HT-29 (cell line): Measurements from ENCODE around the gene WBP1. TPM values are rescaled to one million over a fixed set of nuclear protein-coding genes. Genes with fewer than 3 reads are reported as not detected.
A peak's percentile ranks its signal among the peaks of the same experiment; 100 is the strongest.
"Not testable (repeated sequence)": the region's sequence is repeated elsewhere in the genome, so short reads cannot be mapped to it uniquely, and the experiment has no call there.

Source experiments
- DNase-seq: peaks from one replicate; pipeline ENCODE4 v3.0.0-alpha.2; 2015; ENCODE audit warnings: low spot score
- total RNA-seq: library from RNA; depleted of rRNA; stranded (reverse); fragments of >200 nt; shearing (Covaris generic); gene quantifications from 2 replicates; pipeline ENCODE4 v1.2.3, GENCODE V29; 2014

WBP1 gene
- total RNA-seq, 1 experiment from 2014 or later, result 76.1 TPM

DNA sequence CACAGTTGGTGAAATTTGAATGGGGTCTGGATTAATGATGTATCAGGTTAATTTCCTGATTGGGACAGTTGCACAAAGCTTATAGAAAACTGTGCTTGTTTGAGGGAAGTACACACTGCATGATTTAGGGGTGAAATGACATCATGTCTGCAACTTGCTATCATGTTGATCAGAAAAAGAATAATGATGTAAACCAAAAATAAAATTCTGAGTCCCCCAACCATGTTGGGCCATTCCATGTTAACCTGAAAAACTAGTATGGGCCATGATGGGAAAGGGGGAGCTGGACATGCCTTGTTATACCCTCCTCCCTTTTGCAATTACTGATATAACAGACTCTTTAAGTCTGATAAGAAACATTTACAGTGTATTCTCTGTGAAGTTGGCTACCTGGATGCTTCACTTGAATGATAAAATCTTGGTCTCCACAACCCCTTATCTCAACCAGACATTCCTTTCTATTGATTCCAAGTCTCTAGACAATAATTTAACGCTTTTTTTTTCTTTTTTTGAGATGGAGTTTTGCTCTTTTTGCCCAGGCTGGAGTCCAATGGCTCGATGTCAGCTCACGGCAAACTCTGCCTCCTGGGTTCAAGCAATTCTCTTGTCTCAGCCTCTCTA lies 7.6 kb upstream of the WBP1 start:
- no peak for DNase-seq

DNA sequence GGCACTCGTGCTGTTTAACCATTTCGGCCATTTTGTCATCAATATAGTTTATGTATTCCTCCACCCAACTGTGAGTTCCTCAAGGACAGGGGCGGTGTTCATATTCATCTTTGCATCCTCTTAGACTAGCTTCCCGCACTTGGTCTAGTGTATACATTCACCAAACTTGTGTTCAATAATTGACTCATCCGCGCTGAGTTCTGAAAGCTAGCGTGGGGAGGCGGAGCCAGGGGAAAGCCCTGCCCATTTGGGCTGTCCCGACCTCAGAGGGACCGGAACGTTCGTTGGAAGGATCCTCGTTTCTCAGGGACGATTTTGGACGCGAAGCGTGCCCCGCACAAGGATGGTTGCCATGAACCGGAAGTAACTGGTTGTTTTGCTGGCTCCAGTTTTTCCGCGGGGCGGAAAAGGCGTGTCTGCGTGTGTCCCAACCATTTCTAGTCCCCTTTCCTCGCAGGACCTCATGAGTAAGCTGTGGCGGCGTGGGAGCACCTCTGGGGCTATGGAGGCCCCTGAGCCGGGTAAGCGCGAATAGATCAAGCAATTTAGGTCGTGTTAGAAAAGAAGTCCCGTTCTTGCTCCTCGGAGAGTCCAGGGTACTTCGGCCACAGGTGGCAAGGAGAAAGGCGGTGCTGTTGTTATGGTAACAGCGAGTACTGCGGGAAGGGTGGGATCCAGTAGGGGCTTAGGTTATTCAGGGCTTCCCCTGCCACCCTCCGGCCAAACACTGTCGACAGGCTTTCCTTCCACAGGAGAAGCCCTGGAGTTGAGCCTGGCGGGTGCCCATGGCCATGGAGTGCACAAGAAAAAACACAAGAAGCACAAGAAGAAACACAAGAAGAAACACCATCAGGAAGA lies 3.4 kb upstream of the WBP1 start, which contains the start of gene INO80B:
TSS of gene INO80B (plus strand) at position 434 of the 858 bp plus-strand sequence. CDS start at position 464, 30 bp downstream.
- peak; percentile 98 for DNase-seq

- DNase-seq, result no peak
These were observed 1.1 kb upstream of the WBP1 start for GRCh38 chr2:74457129-74457548.

GRCh38 chr2:74457549-74458131 lies 598 bp upstream of the WBP1 start:
- DNase-seq, result peak; percentile 80

DNA sequence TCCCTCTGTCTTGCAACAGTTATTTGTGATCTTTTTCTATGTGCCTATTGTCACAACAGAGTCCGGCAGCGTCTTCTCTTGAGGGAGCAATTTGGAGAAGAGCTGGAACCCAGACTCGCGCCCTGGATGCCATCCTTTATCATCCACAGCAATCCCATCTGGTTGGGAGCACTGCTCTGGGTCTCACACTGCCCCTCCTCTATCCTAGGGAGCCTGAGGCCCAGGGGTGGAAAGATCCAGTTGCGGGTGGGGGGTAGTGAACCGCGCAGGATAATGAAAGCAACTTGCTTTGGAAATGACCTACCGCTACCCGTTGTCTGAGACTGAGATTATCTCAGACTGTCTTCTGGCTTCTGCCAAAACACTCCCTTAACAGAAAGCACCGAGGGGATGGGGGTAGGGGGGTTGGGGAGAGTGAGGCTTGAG lies 713 bp downstream of the WBP1 start:
- DNase-seq, result no peak

DNA sequence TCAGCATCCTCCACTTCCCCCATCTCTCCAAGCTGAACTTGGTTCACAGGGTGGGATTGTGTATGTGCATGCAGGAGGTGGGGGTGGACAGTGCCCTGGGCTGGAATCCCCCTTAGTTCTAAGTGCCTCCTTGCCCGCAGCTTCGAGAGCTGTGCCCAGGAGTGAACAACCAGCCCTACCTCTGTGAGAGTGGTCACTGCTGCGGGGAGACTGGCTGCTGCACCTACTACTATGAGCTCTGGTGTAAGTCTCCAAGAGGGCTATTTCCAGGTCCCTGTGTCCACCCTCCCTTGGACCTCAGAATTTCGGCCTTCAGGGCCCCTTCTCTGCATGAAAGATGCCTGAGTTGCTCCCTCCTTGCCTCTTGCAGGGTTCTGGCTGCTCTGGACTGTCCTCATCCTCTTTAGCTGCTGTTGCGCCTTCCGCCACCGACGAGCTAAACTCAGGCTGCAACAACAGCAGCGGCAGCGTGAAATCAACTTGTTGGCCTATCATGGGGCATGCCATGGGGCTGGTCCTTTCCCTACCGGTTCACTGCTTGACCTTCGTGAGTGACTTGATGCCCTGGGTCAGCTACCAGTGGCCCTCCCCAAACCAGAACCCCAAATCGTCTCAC lies 1.4 kb downstream of the WBP1 start:
- not testable (repeated sequence) for DNase-seq

DNA sequence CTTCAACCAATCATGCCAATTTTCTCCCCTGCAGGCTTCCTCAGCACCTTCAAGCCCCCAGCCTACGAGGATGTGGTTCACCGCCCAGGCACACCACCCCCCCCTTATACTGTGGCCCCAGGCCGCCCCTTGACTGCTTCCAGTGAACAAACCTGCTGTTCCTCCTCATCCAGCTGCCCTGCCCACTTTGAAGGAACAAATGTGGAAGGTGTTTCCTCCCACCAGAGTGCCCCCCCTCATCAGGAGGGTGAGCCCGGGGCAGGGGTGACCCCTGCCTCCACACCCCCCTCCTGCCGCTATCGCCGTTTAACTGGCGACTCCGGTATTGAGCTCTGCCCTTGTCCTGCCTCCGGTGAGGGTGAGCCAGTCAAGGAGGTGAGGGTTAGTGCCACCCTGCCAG lies 1.9 kb downstream of the WBP1 start:
- not testable (repeated sequence) for DNase-seq

DNA sequence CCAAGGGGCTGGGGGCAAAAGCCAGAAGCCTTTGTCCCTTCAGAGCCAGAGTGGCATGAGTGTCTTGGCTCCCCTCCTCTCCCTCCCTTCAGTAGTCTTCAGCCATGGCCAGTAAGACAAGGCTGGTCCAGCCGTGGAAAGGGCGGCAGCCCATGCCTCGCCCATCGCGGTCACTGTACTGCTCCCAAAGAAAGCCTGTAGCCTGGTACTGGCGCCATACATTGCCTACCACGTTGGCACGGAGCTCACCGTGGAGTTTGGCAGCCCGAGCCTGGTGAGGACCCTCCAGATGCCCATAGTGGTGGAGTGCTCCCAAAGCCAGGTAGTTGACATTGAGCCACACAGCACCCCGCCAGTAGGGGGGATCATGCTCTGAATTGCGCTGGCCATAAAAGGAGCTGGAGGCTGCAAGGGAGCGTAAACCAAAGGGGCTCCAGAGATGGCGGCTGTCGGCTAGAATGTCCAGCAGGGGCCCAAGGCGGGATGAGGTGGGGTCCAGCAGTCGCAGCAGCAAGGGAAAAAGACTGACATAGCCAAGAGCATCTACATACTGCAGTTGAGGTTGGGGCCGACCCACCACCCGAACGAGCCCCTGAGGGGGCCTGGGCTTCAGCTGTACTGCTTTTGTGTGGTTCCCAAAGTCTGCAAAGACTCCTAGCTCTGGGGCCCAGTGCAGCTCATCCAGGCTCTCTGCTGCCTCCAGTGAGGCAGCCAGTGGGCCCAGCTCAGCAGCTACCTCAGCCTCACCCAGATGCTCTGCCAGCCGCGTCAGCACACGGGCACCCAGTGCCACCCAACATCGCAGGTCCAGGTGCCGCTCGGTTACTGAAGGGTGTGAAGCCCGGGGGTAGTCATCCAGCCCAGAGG lies 3.2 kb downstream of the WBP1 start:
- DNase-seq, result no peak

- DNase-seq, result no peak
These were observed 4.0 kb downstream of the WBP1 start for GRCh38 chr2:74462054-74462785.

GRCh38 chr2:74462786-74463105 lies 4.5 kb downstream of the WBP1 start:
- no peak for DNase-seq

DNA sequence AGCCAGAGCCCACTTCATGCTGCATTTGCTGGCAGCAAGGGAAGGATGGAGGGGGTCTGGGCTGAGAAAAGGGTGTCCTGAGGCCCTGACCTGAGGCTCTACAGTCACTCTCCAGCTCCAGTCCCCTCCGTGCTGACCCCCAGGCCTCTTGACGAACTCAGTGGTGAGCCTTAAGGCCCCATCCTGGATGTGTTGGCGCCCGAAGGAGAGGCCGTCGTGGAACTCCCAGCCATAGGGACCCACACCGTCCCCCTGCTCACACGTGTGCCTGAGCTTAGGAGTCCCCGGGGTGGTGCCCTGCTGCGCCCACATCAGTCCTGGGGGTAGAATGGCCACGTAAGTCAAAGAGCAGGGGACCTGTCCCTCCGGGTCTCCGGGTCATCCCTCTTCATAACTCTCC lies 6.2 kb downstream of the WBP1 start:
- no peak for DNase-seq

DNA sequence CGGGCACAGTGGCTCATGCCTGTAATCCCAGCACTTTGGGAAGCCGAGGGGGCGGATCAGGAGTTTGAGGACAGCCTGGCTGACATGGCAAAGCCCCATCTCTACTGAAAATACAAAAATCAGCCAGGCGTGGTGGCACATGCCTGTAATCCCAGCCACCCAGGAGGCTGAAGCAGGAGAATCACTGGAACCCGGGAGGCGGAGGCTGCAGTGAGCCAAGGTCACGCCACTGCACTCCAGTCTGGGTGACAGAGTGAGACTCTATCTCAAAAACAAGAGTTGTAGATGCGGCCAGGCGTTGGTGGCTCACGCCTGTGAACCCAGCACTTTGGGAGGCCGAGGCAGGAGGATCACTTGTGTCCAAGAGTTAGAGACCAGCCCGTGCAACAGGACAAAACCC lies 12.5 kb downstream of the WBP1 start:
- DNase-seq, result not testable (repeated sequence)

DNA sequence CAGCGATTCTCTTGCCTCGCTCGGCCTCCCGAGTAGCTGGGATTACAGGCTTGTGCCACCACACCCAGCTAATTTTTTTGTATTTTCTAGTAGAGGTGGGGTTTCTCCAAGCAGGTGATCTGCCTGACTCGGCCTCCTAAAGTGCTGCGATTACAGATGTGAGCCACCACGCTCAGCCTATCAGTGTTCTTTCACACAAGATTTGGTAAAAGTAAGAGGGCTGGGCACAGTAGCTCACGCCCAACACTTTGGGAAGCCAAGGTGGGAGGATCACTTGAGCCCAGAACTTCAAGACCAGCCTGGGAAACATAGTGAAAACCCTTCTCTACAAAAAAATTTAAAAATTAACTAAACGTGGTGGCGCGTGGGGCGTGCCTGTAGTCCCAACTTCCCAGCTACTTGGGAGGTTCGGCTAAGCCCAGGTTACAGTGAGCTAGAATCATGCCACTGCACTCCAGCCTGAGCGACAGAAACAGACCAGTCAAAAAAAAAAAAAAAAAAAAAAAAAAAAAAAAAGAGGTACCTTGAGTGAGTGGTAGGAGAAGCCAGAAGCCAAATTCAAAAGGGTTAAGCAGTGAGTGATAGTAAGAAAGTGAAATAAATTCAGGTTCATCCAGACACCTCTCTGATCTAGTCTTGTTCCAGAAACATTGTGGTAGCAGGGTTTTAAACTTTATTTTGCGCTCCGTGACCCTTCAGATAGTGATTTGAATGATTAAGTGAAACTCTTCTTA lies 13.3 kb downstream of the WBP1 start:
- DNase-seq, result no peak

GRCh38 chr2:74472086-74472944 lies 14.1 kb downstream of the WBP1 start, which contains the start of gene MRPL53:
Gene MRPL53 (minus strand): TSS chr2:74472680. CDS start chr2:74472660, 20 bp downstream.
- DNase-seq, result peak; percentile 97

GRCh38 chr2:74472945-74473258 lies 14.7 kb downstream of the WBP1 start:
- no peak for DNase-seq

DNA sequence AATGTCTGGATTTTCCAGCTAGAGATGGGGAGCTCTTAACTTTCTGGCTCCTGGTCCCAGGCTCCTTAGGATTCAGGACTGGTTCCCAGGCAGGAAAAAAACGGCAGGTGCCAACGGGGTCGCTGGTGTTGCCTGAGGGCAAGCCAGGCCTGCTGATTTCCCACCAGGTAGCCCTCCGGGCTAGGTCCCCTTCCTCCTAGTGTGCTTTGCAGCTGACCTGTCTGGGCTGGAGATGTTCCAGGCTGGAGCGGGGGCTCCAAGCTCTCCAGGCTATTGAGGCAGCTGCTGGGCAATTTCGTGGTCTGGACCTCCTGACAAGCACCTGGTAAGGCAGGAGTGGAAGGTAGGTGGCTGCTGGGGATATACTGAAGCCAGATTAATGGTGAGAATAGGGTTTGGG lies 16.2 kb downstream of the WBP1 start:
- no peak for DNase-seq

DNA sequence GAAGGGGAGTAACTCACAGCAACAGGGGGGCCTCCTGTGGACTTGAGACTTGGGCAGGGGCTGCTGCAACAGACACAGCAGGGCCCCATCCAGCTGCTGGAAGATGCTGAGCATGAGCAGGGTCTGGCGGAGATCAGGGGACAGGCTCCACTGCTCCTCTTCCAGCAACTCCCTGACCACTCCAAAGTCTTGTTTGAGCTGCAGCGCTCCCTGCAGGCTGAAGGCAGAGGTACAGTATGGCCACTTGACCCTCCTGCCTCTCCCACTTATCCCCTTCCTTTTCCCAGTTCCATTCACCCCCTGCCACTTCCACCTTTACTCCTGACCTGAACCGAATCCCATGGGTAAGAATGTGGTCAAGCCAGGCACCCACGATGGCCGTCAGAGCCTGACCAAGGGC lies 16.7 kb downstream of the WBP1 start:
- DNase-seq, result no peak

DNA sequence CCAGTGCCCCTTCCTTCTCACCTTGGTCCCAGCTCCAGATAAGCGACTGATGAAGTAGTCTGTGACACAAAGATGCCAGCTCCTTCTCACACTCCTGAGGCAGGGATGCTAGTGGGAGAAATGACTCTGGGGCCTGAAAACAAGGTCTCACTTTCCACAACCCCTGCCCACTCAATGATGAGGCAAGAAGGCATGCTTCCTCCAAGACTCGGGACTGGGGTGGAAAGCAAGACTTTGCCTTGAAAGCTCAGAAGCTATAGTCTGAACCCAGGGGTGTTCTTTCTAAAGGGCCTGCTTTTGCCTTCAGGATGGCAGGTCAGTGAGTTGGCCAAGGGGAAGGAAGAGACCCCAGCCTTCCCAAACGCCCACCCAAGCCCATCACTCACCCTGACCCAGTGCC lies 23.2 kb downstream of the WBP1 start:
- no peak for DNase-seq
